Mucosa of rectum (tissue), 2 donors: ENCODE measurements around the gene TNIK.
"Not testable (repeated sequence)": the region's sequence is repeated elsewhere in the genome, so short reads cannot be mapped to it uniquely, and the experiment has no call there.

Experiments
- H3K27ac ChIP-seq, 2 donors: one replicate each; pipeline ENCODE4 v1.7.0; 2013; ENCODE audit warnings: inconsistent platforms in 2 of 2, low read depth in 2 of 2, low read length in 2 of 2
- H3K27me3 ChIP-seq, 2 donors: one replicate each; pipeline ENCODE4 v1.7.0; 2013; ENCODE audit warnings: low read length in 2 of 2; ENCODE audit not compliant: control insufficient read depth in 2 of 2, insufficient read depth in 2 of 2
- H3K36me3 ChIP-seq, 2 donors: one replicate each; pipeline ENCODE4 v1.7.0; 2013; ENCODE audit warnings: low read length in 2 of 2; ENCODE audit not compliant: control insufficient read depth in 2 of 2, insufficient read depth in 2 of 2
- H3K4me1 ChIP-seq, 2 donors: one replicate each; pipeline ENCODE4 v1.7.0; 2013; ENCODE audit warnings: low read length in 2 of 2, mild to moderate bottlenecking in 1 of 2; ENCODE audit not compliant: control insufficient read depth in 2 of 2, insufficient read depth in 2 of 2
- H3K4me3 ChIP-seq, 2 donors: one replicate each; pipeline ENCODE4 v1.7.0; 2013; ENCODE audit warnings: low read length in 2 of 2
- H3K9ac ChIP-seq, 2 donors: one replicate each; pipeline ENCODE4 v1.7.0; 2013; ENCODE audit warnings: low read length in 2 of 2, low read depth in 1 of 2, mild to moderate bottlenecking in 1 of 2
- H3K9me3 ChIP-seq, 2 donors: one replicate each; pipeline ENCODE4 v1.7.0; 2013; ENCODE audit warnings: low read length in 2 of 2; ENCODE audit not compliant: control insufficient read depth in 2 of 2
- donor health status: healthy.
- donor health status: Normal muscosa, but diverticular disease.

The TNIK gene

GRCh38 chr3:171427771-171428320 is 32.4 kb downstream of the TNIK start:
- H3K9me3 ChIP-seq: no peaks in the 10 kb centered on the region
- H3K27me3 ChIP-seq: no peaks in the 10 kb centered on the region
- no peaks in the 10 kb centered on the region for H3K36me3 ChIP-seq
- H3K9ac ChIP-seq: no peak overlapping the region
- H3K4me3 ChIP-seq: no peak overlapping the region
- no peak overlapping the region for H3K27ac ChIP-seq
- H3K4me1 ChIP-seq: no peaks in the 10 kb centered on the region

- not testable (repeated sequence) for H3K4me3 ChIP-seq, H3K27ac ChIP-seq, H3K9ac ChIP-seq, H3K27me3 ChIP-seq, H3K4me1 ChIP-seq, H3K9me3 ChIP-seq, H3K36me3 ChIP-seq
Observed at GRCh38 chr3:171424063-171424462, 36.1 kb downstream of the TNIK start.

- not testable (repeated sequence) for H3K27me3 ChIP-seq, H3K27ac ChIP-seq, H3K4me3 ChIP-seq, H3K36me3 ChIP-seq, H3K9ac ChIP-seq, H3K9me3 ChIP-seq, H3K4me1 ChIP-seq
Observed at GRCh38 chr3:171422855-171423254, 37.4 kb downstream of the TNIK start.

- H3K9me3 ChIP-seq: no peaks in the 10 kb centered on the region
- no peaks in the 10 kb centered on the region for H3K36me3 ChIP-seq
- H3K27ac ChIP-seq: no peak overlapping the region
- no peak overlapping the region for H3K4me3 ChIP-seq
- no peaks in the 10 kb centered on the region for H3K27me3 ChIP-seq
- H3K4me1 ChIP-seq: no peaks in the 10 kb centered on the region
- H3K9ac ChIP-seq: no peak overlapping the region
Observed at GRCh38 chr3:171420667-171421066, 39.5 kb downstream of the TNIK start.

- Histone ChIP-seq H3K9me3 (no peaks in the 10 kb centered on the region), H3K27me3 (no peaks in the 10 kb centered on the region), H3K4me1 (no peaks in the 10 kb centered on the region), H3K4me3 (no peak overlapping the region), H3K36me3 (no peaks in the 10 kb centered on the region), H3K27ac (no peak overlapping the region), H3K9ac (no peak overlapping the region)
Observed at GRCh38 chr3:171419457-171419856, 40.7 kb downstream of the TNIK start.

GRCh38 chr3:171417813-171418212 is 42.4 kb downstream of the TNIK start:
- no peaks in the 10 kb centered on the region for H3K9me3 ChIP-seq

GRCh38 chr3:171417137-171417536 is 43.1 kb downstream of the TNIK start:
- Histone ChIP-seq H3K4me3 (no peak overlapping the region), H3K27ac (no peak overlapping the region), H3K9ac (no peak overlapping the region), H3K36me3 (no peaks in the 10 kb centered on the region), H3K27me3 (no peaks in the 10 kb centered on the region), H3K9me3 (no peaks in the 10 kb centered on the region), H3K4me1 (no peaks in the 10 kb centered on the region)

More at GRCh38 chr3:171417813-171418212, 42.4 kb downstream of the TNIK start:
- Histone ChIP-seq H3K4me1 (no peaks in the 10 kb centered on the region), H3K4me3 (no peak overlapping the region), H3K9ac (no peak overlapping the region), H3K27me3 (no peaks in the 10 kb centered on the region), H3K27ac (no peak overlapping the region), H3K36me3 (no peaks in the 10 kb centered on the region)

- Histone ChIP-seq H3K9me3 (no peaks in the 10 kb centered on the region), H3K4me1 (no peaks in the 10 kb centered on the region), H3K27ac (no peak overlapping the region), H3K9ac (no peak overlapping the region), H3K36me3 (no peaks in the 10 kb centered on the region), H3K27me3 (no peaks in the 10 kb centered on the region), H3K4me3 (no peak overlapping the region)
Observed at GRCh38 chr3:171416666-171417065, 43.5 kb downstream of the TNIK start.

- H3K27me3 ChIP-seq: no peaks in the 10 kb centered on the region
- no peaks in the 10 kb centered on the region for H3K4me1 ChIP-seq
- H3K4me3 ChIP-seq: no peak overlapping the region
- H3K9ac ChIP-seq: no peak overlapping the region
- no peak overlapping the region for H3K27ac ChIP-seq
- no peaks in the 10 kb centered on the region for H3K36me3 ChIP-seq
- no peaks in the 10 kb centered on the region for H3K9me3 ChIP-seq
Observed at GRCh38 chr3:171416061-171416460, 44.1 kb downstream of the TNIK start.

GRCh38 chr3:171415070-171415469 is 45.1 kb downstream of the TNIK start:
- H3K9ac ChIP-seq: no peak overlapping the region
- no peak overlapping the region for H3K27ac ChIP-seq
- no peaks in the 10 kb centered on the region for H3K27me3 ChIP-seq
- H3K4me3 ChIP-seq: no peak overlapping the region
- H3K36me3 ChIP-seq: no peaks in the 10 kb centered on the region
- no peaks in the 10 kb centered on the region for H3K9me3 ChIP-seq
- H3K4me1 ChIP-seq: no peaks in the 10 kb centered on the region

GRCh38 chr3:171412473-171412872 is 47.7 kb downstream of the TNIK start:
- Histone ChIP-seq H3K27me3 (no peaks in the 10 kb centered on the region), H3K9me3 (no peaks in the 10 kb centered on the region), H3K4me3 (no peak overlapping the region), H3K36me3 (no peaks in the 10 kb centered on the region), H3K9ac (no peak overlapping the region), H3K27ac (no peak overlapping the region), H3K4me1 (no peaks in the 10 kb centered on the region)
